Heart left ventricle (tissue), 13 donors: ENCODE data around the gene EFHD2.

Source experiments
- CTCF ChIP-seq, 12 donors: fragments of 200-600 bp; sonication (generic) in 4 of 12; IDR thresholded peaks; one replicate each; pipeline versions ENCODE4 v1.5.0 to v1.8.0; 2018 to 2022; ENCODE audit warnings: antibody characterized with exemption in 12 of 12, mild to moderate bottlenecking in 5 of 12
- POLR2A ChIP-seq, 2 donors: fragments of 450-650 bp; IDR thresholded peaks; one replicate each; pipeline ENCODE4 v1.6.1; 2017; ENCODE audit warnings: antibody characterized with exemption in 2 of 2, mild to moderate bottlenecking in 2 of 2, moderate library complexity in 2 of 2
- donor health status: ischemic (EF 13 %, LVEDD 7.1; RV severe dilation, severe dysfunction).
- donor health status: DM: no; HTN: yes; CAD: no.
- donor health status: DM: no; HTN: no; CAD: no.
- donor health status: ischemic (EF 25% LVEDD 6.9; RV normal size, moderate dysfunction).
- donor health status: ischemic (EF 25% LVEDD 5.7; RV mildly dilated, moderate dysfunction).
- donor health status: ischemic (EF 35%, LVEDD 5.7; RV mildly dilated, moderate dysfunction).
- donor health status: nonischemic (EF 11% LVEDD 7.7; RV severe dilation, severe dysfunction).
- donor health status: DM: yes; HTN: yes; CAD: no.
- donor health status: PGD.
- donor health status: ischemic (EF 29% LVEDD 5.4; RV normal size, mild dysfunction).
- donor health status: nonischemic (EF 23%, LVEDD 6.1; RV moderate dilation, normal function).

- TF ChIP-seq CTCF (IDR thresholded peaks at IDR 0.05) (no peak), POLR2A (IDR thresholded peaks at IDR 0.05) (no peak)
Observed at GRCh38 chr1:15442759-15443158, 33.1 kb downstream of the EFHD2 start.
